GM03348 (cell line): ENCODE results near the gene HELZ2.
"Not testable (repeated sequence)": the region's sequence is repeated elsewhere in the genome, so short reads cannot be mapped to it uniquely, and the experiment has no call there.

Experiments
- DNase-seq: peaks from one replicate; pipeline ENCODE4 v3.0.0; 2012; ENCODE audit warnings: low spot score

HELZ2 gene, protein sequence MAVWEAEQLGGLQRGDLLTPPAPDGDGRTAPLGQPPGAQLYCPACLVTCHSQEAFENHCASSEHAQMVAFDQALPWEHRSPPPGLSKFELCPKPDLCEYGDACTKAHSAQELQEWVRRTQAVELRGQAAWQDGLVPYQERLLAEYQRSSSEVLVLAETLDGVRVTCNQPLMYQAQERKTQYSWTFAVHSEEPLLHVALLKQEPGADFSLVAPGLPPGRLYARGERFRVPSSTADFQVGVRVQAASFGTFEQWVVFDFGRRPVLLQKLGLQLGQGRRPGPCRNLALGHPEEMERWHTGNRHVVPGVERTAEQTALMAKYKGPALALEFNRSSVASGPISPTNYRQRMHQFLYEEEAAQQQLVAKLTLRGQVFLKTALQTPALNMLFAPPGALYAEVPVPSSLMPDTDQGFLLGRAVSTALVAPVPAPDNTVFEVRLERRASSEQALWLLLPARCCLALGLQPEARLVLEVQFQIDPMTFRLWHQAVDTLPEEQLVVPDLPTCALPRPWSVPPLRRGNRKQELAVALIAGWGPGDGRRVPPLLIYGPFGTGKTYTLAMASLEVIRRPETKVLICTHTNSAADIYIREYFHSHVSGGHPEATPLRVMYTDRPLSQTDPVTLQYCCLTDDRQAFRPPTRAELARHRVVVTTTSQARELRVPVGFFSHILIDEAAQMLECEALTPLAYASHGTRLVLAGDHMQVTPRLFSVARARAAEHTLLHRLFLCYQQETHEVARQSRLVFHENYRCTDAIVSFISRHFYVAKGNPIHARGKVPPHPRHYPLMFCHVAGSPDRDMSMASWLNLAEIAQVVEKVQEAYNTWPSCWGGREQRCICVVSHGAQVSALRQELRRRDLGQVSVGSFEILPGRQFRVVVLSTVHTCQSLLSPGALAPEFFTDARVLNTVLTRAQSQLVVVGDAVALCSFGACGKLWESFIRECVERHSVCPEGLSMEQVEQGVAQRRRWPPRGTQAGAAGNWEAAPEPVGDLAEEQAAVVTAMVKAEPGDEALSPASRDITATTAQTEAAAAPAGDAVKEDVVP (N-terminal part only)

DNA sequence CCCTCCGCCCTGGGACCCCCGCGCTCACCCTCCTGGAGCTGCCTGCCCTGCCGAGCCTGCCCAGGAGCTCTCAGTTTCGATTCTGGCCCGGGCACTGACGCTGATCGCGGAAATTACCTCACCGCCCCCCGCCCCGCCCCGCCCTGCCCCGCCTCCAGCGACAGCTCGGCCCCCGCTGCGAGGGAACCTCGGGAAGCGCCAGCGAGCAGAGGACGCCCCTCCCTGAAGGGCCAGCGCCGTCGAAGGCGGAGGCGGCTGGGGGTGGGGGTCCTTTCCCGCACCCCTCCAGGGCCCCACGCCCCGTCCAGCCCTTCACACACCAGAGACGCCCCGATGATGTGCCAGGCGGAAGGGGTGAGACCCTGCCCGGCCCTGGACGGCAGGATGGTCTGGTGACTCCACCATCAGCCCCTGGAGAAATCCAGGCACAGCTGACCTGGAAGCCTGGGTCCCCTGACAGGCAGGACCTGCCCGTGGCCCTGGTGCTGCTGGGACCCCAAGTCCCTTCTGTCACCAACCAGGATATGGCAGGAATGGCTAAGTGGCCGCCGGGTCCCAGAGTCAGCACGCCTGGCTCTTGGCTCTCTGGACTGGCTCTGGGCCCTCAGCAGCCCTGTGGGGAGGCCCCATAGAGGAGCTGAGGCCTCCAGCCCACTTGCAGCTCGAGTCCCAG is at the start of gene HELZ2:
HELZ2 (minus strand) TSS at position 84 of the 673 bp plus-strand sequence. CDS start 1,854 bp downstream, outside the sequence.
- DNase-seq, result peak; percentile 96

DNA sequence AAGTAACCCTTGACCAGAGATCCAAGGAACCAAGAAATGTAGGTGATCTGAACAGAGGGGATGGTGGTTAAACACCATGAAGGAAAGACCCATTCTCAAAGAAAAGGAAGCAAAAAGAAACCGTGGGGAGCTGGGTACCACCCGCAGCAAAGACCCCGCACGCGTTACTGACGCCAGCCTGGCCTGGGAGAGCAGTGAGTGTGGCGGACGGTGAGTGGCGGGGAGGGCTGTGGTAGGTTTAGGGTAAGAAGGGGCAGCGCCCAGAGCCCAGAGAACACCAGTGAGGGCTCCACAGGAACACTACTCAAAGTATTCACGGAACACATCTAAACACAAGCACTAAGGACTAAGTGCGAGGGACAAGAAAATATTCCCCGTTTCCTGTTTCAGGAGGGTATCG is 48.7 kb upstream of the HELZ2 start:
- DNase-seq, result no peak

DNA sequence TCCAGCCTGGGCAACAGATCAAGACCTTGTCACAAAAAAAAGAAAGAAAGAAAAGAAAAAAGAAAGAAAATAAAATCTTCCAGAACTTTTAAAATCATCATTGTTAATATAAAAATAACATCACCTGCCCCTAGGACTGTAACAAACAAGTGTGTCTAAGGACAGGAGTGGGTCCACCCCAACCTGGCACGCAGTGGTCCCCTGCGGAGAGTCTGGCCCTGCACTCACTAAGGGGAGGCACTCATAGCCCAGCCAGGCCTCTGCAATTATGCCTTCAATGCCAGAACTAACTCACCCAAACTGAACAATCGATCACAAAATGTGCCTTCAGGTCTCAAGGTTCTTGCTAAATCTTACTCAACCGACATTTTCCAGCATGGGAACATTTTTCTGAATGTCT is 48.1 kb upstream of the HELZ2 start:
- DNase-seq, result no peak

DNA sequence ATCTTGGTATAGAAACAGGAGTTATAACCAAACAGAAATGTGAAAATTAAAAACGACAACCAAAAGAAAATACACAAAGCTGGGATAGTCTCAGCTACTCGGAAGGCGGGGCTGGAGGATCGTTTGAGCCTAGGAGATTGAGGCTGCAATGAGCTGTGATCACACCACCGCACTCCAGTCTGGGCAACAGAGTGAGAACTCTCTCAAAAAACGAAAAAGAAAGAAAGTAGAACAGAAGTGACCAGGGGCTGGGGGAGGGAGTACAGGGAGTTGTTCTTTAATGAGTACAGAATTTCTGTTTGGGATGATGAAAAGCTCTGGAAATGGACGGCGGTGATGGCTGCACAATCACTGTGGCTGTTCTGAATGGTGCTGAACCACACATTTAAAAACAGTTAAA is 47.0 kb upstream of the HELZ2 start:
- no peak for DNase-seq

DNA sequence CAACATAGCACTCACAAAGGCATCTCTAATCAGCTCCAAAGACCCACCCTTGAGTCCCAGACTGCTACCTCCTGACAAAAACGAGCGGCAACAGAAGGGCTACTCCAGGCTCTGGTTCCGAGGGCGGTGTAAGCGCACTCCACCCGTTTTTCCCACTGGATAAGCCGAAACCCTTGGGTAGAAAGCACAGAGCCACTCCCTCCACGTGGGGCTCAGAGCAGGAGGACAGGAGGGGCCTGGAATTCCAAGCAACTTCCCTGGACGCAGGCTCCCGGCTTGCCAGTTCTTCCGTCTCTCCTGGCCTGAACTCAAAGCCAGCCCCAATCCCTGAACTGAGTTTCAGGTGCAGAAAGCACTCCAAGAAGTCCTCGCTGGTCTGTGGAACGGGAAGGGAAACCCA is 45.5 kb upstream of the HELZ2 start:
- DNase-seq, result no peak

DNA sequence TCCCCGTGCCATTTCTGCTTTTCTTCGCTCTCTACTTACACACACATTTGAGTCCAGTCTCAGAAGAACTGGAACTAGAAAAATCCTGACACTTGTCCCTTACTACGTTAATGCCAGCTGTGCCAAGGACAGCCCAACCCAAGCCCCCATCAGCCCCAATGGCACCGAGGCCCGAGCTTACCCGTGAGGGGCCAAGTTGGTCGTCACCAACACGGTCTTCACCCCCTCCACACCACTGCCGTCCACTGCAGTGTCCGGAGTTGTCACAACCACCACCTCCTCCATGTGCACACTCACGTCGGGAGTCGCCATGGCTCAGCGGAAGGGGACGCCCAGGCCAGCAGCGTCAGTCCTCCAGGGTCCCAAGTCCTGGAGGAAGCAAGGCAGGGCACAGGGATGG is 45.0 kb upstream of the HELZ2 start:
- no peak for DNase-seq

DNA sequence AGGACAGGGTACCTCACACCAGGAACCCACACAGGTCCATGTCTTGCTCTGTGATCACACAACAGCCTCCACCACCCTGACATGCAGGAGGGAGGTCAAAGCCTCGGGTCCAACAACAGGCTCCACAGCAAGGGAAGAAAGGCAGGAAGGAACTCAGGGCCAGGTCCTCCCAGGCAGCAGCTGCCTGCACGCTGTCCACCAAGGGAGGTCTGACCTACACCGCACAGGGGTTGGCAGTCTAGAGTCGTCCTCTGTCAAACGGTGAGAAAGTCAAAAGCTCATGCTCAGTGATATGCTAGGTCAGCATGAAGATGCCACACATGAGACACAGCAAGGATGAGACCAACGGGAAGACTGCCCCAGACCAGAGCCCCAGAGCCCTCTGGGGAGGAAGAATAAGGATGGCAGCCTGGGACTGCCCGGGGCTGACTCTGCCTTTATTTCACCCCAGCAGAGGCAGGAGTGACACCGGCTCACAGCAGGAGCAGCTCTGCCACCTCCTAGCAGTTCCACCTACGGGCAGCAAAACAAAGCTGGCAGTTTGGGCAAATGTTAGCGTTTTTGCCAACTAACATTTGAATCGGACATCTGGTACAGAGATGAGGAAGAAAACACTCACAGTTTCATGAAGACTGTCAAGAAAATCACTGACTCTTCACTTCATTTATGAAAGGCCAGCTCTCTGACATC is 44.4 kb upstream of the HELZ2 start:
- DNase-seq, result no peak

DNA sequence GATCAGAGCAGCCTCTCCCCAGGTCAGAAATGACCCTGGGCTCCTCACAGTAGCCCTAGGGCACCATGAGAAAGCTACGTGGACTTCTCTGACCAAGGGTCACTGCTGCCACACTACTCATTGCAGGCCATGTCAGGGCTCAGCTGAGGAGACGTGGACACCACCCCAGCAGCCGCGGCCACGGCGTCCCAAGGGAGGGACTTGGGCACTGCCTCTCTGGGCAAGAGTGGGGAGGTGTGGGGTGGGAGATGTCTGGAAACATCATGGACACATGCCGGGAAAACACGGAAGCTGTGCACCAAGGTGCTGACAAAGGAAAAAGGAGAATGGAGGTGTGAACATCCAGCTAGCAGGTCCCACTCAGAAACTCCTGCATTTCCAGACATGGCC is 43.8 kb upstream of the HELZ2 start:
- no peak for DNase-seq

DNA sequence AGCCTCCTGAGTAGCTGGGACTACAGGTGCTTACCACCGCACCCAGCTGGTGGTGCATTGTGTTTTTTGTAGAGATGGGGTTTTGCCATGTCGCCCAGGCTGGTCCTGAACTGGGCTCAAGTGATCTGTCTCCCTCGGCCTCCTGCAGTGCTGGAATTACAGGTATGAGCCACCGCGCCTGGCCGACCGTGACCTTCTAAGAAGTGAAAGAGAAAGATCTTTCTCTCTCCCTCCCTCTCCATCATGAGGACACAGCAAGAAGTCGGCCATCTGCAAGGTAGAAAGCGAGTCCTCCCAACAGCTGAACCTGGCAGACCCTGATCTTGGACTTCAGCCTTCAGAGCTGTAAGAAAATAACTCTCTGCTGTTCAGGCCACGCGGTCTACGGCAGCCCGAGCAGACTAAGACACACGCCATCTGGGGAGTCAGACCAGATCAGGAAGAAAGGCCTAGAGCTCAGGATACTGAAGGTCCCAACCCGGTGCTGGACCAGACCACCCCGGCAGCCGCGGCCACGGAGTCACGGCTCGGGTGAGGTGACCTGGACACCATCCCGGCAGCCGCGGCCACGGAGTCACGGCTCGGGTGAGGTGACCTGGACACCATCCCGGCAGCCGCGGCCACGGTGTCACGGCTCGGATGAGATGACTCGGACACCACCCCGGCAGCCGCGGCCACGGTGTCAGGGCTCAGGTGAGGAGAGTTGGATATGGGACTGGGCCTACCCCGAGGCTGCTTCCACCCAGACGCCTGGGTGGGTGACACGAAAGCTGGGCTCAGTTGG is 43.2 kb upstream of the HELZ2 start:
- DNase-seq, result no peak

DNA sequence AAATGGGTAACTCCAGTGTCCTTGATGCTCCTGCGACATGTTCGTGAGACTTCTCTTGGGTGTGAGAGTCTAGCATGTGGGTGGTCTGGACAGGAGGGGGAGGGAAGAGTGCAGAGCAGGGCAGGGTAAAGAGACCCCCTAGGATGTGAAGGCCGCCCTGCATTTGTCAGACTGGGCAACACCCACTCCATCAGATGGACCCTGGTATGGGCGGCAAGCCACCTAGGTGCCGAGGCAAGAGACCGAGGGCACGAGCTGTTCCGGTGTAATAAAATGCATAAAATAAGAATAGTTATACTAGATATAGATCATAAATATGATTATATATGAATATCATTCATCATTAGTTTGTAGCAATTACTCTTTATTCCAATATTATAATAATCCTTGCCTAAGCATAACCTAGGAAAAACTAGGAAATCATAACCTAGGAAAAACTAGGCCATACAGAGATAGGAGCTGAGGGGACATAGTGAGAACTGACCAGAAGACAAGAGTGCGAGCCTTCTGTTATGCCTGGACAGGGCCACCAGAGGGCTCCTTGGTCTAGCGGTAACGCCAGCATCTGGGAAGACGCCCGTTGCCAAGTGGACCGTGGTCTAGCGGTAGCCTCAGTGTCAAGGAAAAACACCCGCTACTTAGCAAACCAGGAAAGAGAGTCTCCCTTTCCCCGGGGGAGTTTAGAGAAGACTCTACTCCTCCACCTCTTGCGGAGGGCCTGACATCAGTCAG is 40.0 kb upstream of the HELZ2 start:
- DNase-seq, result not testable (repeated sequence)

DNA sequence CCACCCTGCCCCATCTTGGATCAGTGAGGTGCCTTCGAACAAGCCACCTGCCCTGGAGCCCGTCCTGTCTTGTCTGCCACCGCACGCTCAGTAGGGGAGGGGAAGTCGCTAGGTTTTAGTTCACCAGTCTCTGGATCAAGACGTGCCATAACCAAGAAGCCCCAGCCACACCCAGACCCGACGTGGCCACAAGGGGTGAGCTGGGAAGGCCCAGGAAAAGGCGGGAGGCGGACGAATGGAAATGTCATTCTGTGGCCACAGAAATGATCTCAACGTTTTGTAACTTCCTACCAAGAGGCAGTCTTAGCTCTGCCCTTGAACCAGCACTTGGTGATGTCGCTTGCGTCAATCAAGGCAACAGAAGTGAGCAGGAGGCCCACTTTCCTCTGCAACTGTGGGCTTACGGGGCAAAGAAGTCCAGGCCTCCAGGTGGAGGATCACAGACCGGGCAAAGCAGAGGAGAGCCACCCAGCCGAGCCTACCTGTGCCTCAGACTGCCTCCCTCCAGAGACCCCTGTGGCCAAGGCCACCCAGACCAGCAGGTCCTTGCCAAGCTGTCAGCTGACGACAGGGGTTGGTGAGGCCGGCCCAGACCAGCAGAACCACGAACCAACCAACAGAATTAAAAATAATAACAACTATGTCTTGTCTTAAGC is 38.4 kb upstream of the HELZ2 start:
- no peak for DNase-seq

DNA sequence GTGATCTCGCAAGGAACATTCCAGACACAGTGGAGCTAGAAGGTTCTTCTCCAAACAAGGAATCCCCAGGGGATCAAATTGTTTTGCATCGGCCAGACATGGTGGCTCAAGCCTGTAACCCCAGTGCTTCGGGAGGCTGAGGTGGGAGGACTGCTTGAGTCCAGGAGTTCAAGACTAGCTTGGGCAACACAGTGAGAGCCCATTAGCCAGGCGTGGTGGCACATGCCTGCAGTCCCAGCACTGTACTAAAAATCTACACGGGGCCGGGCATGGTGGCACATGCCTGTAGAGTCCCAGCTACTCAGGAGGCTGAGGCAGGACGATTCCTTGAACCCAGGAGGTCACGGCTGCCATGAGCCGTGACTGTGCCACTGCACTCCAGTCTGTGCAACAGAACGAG is 37.6 kb upstream of the HELZ2 start:
- no peak for DNase-seq

DNA sequence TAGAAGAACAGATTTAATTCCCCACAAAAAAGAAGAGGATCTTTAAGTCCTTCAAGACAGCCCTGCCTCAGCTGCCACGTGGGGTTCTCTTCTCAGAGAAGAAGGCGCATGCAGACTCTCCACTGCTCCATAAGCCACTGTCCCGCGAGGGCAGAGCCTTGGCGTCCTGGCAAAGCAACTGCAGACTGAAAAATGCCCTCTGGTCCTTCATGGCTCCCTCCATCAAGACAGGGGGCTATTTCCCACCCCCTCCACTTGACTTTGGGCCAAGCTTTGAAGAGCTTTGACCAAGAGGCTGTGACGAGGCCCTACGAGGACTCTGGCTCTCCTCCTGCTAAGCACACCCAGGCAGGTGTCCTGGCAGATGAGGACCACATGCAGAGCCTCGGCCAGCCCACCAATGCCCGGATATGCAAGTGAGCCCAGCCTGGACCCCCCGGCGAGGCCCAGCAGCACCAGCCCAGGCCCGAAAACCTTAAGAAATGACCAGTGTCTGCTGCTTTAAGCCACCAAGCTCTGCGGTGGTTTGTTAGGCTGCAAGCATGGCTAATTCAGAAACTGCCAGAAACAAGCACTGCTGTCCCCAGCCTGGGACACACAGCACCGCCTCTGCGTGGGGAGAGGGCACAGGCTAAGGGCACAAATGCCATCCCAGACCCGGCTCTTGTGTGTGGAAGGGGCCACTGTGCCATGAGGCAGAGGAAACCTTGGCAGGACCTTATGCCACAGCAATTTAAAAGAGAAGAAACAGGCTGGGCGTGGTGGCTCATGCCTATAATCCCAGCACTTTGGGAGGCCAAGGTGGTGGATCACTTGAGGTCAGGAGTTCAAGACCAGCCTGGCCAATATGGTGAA is 36.8 kb upstream of the HELZ2 start:
- no peak for DNase-seq

DNA sequence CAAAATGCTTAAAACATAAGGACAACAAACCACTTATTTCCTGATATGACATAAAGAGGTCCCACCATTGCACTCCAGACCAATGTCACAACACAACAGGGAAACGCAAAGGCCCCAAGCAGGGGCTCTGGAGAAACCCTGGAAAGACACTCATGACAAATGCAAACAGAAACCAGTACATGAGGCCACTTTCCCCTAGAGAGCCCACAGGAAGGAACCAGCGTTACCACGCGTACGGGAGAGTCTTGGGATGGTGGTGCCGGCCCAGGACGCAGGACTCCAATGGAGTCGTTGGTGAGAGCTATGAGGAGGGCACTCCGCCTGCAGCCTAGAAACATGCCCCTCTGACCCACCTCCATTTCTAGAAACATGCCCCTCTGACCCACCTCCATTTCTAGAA is 32.6 kb upstream of the HELZ2 start:
- DNase-seq, result no peak

DNA sequence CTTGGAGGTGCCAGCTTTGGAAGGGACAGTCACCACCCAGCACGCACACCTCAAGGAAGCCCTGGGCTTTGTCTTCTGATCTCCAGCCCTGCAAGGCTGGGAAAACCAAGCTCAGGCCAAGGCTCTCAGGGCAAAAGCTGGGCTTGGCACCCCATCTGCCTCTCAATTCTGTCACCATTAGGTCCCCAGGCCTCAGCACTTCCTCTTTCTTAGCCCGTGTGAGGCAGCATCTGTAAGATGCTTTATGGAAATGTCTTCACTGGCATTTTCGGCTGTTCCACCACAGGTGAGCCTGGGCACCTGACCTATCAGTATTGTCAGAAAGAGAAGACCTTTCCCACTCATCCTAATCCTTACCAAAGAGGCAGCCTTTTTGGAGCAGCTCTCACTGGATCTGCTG is 28.3 kb upstream of the HELZ2 start:
- no peak for DNase-seq

DNA sequence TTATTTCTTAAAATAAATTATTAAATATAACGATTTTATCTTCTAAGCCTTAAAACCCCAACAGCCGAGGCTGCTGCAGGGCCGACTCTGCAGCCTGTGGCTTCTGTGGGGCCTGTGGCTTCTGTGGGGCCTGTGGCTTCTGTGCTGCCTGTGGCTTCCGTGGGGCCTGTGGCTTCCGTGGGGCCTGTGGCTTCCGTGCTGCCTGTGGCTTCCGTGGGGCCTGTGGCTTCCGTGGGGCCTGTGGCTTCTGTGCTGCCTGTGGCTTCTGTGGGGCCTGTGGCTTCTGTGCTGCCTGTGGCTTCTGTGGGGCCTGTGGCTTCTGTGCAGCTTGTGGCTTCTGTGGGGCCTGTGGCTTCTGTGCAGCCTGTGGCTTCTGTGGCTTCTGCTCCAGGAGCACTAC is 27.6 kb upstream of the HELZ2 start:
- DNase-seq, result not testable (repeated sequence)

DNA sequence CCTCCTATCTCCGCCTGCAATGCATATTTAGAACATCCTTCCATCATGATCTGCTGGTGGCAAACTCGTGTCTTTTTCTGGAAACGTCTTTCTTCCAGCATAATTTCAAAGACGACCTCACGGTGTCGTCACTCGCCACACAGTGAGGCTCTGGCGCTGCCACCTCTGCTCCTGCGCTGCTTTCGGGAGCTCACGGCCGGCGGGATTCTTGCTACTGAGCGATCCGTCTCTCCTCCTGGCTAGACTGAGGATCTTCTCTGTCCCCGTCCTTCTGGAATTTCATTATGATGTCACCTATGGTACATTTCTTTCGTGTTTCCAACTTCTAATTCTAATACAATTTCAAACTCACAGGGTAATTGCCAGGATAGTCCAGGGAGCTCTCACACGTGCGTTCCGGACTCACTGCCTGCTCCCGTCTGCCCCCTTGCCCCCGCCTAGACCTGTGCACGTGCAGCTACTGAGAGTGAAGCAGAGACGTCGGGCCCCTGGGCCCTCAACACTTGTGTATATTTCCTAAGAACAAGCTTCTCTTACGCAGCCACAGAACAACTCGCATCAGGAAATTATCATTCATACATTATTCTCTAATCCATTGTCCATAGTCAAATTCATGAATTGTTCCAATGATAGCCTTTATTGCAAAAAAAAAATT is 25.5 kb upstream of the HELZ2 start:
- DNase-seq, result no peak
